Hematopoietic multipotent progenitor cell treated with erythropoietin and hydrocortisone succinate and interleukin-3 and kit ligand, for 4 days (in vitro differentiated cells): ENCODE data around the gene MRGPRD.

Experiments used
- DNase-seq: peaks from one replicate; pipeline ENCODE4 v3.0.0-alpha.2; 2015

MRGPRD gene

DNA sequence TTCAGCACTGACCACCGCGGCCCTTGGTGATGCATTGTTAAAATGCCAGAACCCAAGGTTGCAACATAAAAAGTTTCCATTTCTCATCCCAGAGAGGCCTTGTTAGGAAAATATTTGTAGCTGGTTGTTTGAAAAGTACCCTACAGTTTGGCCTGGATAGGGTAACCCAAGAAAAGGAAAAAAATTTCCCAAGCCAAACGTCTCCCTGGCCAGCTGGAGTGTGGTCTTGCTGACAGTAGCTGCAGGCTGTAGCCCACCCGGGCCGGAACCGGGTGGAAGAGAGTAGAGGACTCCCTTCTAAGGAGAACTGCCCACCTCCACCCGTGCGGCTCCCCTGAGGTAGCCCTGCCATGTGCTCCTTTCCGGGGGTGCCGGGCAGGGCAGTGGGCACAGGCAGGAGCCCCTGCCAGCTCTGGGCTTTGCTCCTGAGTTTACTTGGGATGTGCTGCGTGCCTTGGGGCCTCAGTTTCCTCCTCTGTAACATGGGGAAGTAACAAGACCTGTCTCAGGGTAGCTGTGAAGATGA, 38.6 kb downstream of the MRGPRD start:
- DNase-seq: no peak

DNA sequence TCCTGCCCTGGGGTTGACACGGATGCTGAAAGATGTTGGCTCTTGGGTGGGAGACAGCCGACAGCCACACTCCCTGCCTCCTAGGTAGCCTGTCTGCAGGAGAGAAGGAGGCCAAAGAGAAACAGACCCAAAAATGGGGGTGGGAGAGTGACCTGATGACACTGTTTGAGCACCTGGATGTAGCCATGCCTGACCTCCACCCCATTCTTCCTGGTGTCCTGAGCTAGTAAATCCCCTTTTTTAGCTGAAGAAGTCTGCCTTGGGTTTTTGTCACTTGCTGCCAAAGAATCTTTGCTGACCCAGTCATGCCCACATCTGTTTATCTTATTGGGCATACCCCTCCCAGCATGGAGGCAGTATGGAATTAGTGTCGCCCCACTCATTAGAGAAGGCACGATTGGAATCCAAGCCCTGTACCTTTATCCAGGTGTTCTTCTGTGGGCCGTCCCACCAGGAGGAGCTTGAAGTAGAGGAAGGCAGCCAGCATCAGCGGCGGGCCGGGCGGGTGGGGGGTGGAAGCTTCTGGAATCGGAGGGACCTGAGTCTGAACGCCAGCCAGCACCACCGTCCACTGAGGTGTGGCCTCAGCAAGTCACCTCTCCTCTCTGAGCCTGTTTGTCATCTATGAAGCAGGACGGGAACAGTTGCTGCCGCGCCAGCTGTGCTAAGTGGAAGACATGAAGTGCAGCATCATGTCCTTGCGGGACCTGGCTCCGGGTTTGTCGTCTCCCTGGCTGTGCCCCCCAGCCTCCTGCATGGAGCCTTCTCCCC, 39.3 kb downstream of the MRGPRD start:
- no peak for DNase-seq

DNA sequence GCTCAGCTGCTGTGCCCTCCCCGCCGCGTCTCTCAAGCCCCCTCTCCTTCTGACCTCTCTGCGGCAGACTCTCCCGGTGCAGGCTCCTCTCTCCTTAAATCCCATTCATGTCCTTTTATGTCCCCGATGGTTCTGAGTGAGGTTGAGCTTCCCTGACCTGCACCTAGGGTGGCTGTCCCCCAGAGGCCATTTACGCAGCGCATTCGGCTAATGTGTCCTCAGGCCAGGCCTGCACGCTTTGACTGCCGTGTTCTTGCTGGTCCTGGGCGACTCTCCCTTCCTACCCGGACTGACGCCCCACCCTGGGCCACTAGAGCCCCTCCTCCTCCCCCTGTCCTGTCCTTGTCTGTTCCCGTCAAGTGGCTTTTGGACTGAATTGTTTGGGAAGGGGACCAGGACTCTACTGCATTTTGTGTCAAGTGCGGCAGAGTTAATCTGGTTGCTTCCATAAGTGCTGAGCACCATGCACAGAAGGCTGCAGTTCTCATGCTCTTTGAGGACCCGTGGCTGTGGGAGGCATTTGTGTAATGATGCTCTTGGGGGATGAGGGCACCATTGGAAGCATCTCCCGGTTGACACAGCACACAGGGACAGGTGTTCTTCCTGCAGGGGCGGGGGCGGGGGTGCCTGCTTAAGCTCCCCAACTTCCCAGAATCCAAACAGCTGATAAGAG, 40.0 kb downstream of the MRGPRD start:
- no peak for DNase-seq

DNA sequence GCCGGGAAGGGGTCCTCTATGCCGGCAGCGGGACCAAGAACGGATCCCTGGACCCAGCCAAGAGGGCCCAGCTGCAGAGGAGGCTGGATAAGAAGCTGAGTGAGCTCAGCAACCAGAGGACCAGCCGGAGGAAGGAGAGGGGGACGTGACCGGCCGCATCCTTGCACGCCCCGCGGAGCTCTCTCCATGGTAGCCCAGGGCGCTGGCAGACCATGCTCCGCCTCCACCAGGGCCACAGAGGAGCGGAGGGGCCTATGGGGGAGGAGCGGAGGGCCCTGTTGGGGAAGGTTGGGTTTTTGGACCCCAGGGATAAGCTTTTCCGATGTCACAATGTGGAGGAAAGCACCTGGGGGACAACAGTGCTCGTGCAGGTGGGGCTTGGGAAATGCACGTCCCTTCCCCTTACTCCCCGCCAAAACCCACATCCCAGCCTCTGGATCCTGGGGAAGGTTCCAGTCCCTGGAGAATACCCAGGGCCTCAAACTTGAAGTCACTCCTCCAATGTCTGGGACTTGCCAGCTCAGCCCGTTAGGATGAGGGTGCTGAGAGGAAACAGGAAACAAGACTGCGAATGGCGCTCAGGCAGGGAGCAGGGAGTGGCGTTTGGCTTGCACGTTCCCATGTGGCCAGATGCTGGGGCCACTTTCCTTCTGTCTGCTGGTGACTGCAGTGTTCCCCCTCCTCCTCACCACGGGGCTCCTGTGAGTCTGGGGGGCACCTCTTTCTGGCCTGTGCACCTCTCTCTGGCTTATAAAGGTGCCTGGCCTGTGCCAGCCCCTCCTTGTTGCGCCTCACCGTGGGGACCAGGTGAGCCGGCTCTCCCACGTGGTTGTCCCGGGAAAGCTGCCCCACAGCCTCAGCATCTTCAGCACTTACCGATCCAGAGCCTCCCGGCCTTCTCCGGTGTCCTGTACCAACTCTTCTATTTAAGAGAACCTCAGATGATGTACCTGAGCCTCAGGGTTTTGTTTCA, 40.9 kb downstream of the MRGPRD start:
- no peak for DNase-seq

DNA sequence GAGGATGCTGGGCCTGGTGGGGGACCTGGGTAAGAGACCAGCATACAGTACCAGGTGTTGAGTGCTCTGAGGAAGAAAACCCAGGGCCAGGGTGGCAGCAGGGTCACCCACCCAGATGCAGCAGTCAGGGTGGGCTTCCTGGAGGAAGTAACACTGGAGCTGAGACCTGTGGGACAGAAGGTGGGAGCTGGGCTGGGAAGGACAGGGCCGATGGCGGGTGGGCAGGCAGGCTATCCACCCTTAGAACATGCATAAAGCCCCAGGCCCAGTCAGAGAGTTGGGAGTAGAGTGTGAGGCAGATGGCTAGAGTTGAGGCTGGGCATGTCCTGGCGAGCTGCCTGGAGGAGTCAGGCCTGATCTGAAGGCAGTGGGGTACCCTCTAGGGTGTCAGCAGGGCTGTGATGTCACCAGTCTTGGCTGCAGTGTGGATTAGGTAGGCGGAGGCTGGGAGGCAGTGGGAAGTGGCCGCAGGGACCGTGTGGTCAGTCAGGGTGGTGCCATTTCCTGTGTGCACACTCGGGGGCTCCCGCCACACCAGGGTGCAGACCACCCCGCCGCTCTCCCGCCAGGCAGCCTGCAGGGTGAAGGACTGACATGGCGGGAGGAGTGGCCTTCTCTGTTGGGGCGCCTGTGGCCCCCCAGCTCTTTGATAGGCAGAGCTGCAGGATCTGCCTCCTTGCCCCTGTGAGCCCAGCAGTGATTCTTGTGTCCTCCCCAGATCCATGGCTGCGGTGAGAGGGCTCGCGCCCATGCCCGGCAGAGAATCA, 41.8 kb downstream of the MRGPRD start:
- DNase-seq: no peak

DNA sequence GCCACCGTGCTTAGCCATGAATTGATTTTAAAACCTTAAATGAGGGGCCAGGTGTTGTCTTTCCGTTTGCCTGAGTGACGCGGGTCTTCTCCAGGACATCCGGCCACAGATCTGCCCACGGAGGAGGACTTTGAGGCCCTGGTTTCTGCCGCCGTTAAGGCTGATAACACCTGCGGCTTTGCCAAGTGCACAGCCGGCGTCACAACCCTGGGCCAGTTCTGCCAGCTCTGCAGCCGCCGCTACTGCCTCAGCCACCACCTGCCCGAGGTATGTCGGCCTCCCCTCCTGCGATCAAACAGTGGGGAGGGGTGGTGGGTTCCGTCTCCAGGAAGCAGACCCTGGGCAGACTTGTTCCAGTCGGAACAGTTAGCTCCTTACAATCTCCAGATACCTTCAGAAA, 42.7 kb downstream of the MRGPRD start:
- DNase-seq: no peak

DNA sequence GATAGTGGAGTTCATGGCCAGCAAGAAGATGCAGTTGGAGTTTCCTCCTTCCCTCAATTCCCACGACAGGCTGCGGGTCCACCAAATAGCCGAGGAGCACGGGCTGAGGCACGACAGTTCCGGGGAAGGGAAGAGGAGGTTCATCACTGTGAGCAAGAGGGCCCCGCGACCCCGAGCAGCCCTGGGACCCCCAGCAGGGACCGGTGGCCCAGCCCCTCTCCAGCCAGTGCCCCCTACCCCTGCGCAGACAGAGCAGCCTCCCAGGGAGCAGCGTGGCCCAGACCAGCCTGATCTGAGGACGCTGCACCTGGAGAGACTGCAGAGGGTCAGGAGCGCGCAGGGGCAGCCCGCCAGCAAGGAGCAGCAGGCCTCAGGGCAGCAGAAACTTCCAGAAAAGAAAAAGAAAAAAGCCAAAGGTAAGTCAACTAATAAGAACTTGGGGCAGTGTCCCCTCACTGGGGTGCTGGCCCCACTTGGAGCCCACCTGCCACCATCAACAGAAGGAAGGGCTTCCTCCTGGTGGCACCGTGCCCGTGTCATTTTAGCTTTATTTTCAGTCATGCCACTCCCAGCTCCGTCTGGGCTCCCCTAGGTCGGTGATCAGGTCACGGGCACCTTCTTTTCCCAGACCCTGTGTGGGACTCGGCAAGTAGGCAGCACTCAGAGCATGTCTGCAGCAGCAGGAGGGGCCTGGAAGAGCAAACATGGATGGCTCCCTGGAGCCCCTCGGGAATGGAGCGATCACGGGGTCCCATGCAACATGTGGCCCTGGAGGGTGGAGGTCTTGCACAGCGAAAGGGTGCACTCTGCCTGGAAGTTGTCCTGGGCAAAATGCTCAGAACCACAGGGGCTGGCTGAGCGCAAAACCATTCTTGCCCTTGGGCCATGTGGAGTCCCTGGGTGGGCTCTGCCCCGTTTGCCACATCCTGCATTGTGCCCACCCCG, 43.8 kb downstream of the MRGPRD start:
- DNase-seq: no peak

DNA sequence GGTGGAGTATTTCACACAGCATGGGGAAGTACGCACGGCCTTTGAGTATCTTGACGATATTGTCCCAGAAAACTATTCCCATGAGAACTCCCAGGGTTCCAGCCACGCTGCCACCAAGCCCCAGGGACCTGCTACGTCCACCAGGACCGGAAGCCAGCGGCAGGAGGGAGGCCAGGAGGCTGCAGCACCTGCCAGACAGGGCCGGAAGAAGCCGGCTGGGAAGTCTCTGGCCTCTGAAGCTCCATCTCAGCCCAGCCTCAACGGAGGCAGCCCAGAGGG, 44.5 kb downstream of the MRGPRD start:
- no peak for DNase-seq

DNA sequence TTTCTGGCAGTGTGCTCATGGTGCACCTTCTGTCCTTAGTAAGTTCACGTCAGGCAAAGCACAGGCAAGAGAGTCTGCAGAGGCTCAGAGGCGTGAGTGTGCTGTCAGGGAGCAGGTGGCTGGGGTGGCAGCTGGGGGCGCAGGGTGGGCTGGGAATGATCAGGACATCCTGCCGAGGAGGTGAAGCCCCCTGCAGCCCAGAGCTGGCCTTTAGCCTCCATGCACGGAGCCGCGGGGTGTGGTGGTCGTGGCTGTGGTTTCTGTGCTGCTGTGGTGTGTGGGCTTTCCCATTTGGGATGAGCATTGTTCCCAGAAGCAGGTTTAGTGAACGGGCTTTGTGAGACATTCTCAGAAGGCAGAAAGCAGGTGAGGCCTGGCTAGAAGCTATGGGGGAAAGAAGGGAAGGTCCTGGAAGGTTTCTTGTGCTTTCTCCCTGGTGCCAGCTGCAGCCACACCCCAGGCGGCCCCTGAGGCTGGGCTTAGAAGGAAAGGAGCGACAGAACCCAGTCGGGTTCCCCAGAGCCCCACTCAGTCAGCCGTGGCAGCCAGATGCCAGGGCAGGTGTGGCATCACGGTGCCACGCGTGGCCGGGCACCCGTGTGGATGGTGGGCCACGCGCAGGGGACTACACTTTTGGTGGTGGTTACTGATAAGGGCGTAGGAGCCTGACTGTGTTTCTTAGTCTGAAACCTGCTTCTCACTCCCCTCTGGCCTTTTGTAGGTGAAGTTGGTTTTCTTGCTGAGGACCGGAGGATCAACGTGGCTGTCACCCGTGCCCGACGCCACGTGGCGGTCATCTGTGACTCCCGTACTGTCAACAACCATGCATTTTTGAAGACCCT, 45.0 kb downstream of the MRGPRD start:
- no peak for DNase-seq

DNA sequence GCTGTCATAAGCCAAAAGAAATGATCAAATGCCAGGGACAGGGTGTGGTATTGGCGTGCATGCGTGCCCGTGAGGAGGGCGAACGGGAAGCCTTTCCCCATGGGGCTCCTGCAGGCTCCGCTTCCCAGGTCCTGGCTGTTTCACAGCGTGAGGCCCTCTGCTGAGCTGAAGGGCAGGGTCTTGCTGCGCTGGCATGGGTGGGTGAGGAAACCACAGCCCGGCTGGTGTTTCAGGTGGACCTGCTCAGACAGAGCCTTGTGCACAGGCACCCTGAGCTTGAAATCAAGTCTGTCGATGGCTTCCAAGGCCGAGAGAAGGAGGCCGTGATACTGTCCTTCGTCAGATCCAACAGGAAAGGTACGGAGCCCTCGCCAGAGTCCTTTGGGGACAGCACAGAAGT, 45.7 kb downstream of the MRGPRD start:
- DNase-seq: no peak

DNA sequence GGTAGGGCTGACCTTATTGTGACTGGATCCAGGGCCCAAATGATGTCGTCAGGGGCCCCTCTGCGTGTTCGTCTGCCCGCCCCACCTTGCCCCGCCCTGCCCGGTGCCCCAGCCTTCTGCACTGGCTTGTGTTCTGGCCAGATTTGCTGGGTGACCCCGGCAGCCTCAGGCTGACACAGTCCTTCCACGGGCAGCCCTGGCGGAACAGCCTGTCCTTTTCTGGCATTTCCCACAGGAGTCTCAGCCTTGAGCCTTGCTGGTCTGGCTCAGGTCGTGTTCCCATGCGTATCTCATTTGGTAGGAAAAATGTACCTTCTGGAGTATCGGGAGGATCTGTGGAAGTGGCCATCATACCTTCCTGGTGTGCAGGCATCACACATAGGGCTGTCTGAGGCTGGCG, 46.1 kb downstream of the MRGPRD start:
- no peak for DNase-seq

DNA sequence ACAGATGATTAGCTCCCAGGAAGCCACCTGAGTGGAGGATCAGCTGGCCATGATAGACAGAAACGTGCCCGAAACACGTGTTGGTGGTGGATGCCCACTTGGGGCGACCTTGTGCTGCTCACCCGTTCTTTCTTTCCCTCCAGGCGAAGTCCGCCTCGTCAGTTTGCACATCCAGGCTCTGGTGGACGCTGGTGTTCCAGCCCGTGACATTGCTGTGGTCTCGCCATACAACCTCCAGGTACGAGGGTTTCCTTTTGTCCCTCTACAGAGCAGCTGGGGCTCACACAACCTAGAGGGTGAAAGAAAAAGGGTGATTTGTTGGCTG, 46.5 kb downstream of the MRGPRD start:
- no peak for DNase-seq

DNA sequence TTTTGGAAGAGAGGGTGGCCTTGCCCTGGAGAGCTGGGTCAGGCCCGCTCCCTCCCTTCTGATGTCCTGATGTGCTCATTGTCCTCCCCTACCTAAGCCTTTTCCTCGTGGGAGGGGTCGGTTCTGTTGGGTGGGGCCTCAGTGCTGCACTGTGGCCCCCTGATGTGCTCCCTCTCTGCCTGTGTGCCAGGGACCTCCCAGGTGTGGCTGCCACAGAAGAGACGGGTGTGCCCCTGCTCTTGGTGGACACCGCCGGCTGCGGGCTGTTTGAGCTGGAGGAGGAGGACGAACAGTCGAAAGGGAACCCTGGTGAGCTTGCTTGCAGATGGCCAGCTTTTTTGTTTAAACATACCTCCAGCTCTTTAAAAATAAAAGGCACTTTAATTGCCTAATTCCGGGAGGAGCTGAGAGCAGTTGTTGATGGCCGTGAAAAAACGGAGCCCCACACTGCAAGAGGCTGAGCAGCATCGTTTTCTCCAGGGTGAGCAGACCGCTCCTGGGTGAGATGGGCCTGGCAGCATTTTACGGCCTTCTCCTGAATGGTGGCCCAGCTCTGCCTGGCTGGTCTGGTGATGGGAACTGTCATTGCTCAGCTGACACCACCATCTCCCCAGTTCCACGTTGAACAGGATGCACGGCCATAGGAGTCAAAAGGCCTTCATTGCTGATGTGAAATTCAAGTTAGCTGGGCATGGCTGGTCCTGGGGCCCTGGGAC, 47.0 kb downstream of the MRGPRD start:
- DNase-seq: no peak

DNA sequence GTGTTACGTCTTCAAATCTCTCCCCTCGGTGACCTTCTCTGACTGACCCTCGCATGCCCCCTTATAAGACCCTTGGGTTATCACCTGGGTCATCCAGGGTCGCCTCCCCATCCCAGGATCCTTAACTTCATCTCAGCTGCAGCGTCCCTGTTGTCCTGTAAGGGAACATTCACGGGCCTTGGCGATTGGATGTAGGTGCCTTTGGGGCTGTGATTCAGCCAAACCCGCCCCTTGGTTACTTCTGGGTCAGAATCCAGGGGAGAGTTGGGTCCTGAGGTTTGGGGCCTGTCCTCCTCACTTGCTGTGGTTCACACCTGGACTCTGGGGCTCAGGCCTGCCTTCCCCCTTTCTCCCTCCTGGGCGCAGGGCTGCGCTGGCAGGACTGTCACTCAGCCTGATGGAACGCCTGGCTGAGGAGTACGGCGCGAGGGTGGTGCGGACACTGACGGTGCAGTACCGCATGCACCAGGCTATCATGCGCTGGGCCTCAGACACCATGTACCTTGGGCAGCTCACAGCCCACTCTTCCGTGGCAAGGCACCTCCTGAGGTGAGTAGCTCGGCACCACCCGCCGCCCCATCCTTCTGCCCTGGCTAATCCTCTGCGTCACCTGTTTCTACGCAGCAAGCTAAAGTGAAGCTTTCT, 47.7 kb downstream of the MRGPRD start:
- DNase-seq: no peak

DNA sequence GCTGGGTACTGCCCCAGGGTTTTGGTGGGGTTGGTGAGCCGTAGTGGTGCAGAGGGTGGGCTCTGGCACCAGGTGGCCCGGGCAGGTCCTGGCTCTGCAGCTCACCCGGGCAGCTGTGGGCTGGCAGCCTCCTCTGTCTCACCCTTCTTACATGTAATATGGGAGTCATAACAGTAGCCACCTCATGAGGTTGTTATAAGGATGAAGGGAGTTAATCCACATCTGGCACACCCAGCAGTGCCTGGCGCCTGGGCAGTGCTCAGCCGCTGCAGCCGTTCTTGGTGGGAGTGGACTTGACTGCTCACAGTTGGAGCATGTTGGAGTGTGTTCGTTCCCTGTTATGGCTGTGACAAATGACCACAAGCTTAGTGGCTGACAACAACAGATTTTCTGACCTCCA, 48.4 kb downstream of the MRGPRD start:
- DNase-seq: no peak

DNA sequence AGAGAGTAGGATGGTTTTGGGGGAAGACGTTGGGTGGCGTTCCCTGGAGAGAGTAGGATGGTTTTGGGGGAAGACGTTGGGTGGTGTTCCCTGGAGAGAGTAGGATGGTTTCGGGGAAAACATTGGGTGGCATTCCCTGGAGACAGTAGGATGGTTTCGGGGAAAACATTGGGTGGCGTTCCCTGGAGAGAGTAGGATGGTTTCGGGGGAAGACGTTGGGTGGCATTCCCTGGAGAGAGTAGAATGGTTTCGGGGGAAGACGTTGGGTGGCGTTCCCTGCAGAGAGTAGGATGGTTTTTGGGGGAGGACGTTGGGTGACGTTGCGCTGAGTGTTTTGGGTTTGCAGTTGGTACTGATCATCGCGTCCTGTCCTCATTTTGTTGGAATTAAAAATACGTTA, 48.9 kb downstream of the MRGPRD start:
- no peak for DNase-seq

DNA sequence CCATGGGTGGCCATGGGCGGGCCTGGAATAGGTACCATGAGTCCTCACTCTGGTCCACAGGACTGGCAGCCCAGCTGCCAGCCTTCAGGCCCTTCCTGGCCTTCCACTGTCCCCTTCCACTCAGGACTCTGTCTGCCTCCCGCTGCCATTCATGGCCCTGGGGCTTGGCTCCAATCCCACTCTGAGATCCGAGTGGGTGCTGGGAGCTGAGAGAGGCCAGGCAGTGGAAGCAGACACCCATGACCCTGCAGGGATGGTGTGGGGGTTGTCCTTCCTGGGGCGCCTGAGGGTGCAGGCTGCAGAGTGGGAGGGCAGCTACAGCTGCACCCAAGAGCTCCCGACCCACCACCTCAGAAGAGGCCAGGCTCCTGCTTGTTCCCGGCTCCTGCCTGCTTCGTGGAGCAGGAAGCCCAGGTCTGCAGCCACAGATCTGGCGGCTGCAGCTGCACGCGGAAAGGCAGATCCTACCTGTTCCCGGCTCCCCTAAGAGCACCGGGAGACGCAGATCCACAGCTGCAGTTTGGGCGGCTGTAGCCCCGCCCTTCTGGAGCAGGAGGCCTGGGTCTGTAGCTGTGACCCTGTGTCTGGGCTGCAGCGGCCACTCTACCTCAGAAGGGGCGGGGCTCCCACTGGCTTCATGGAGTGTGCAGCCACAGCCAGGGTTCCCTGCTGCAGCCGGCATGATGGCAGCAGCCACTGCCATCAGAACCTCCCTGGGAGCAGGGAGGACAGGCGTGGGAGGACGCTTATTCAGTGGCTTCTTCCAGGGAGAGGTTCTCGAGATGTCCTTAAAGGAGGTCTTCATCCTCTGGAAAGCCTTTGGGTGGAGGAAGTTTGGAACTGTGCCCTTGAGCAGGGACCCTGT, 49.6 kb downstream of the MRGPRD start:
- no peak for DNase-seq
